ENCODE measurements around the gene DYNLT4. TPM values are rescaled to one million over a fixed set of nuclear protein-coding genes. Genes with fewer than 3 reads are reported as not detected.

Gene DYNLT4
- total and polyA plus RNA-seq, 2 of the 8 experiments (the other 6 are each of a cell fraction or from before 2014, with no cell fraction given), result 0.29 TPM; not detected in 1

GRCh38 chr1:44820328-44821239 lies 13.4 kb upstream of the DYNLT4 start (continued):
- TF ChIP-seq GABPA (IDR thresholded peaks at IDR 0.05; ENCODE audit: borderline replicate concordance, insufficient read depth, low read length) (no peak), CHD2 (IDR thresholded peaks at IDR 0.05; ENCODE audit: low read length) (no peak), SP2 (IDR thresholded peaks at IDR 0.05; ENCODE audit: low read length) (no peak), CEBPB (IDR thresholded peaks at IDR 0.05; ENCODE audit: low read depth, low read length) (no peak), RXRA (IDR thresholded peaks at IDR 0.05; ENCODE audit: insufficient read depth, low read depth, low read length) (no peak), JUN (IDR thresholded peaks at IDR 0.05; ENCODE audit: low read depth, low read length) (no peak), CREB1 (IDR thresholded peaks at IDR 0.05) (no peak), TEAD4 (IDR thresholded peaks at IDR 0.05; ENCODE audit: low read depth, low read length) (no peak), EP300 (IDR thresholded peaks at IDR 0.05; ENCODE audit: borderline replicate concordance in 1 of 2, low read depth in 2 of 2, low read length in 2 of 2) (no peak), ATF2 (IDR thresholded peaks at IDR 0.05; ENCODE audit: low read length) (no peak)
